H1 (cell line): ENCODE measurements around the gene KCNJ2.

Experiments
- ATF2 ChIP-seq: IDR thresholded peaks from 2 replicates; pipeline ENCODE4 v1.6.1; 2012; ENCODE audit warnings: low read length, inconsistent platforms
- CHD1 ChIP-seq: IDR thresholded peaks from 2 replicates; pipeline ENCODE4 v1.6.1; 2012; ENCODE audit warnings: low read depth, low read length, improper control_type of control experiment
- CTCF ChIP-seq, 3 experiments: IDR thresholded peaks; 1 replicate in 2 of 3; 2 replicates in 1 of 3; pipeline versions ENCODE4 v1.5.1 to v1.6.1; 2011; ENCODE audit warnings: low read length in 3 of 3, mild to moderate bottlenecking in 3 of 3, inconsistent platforms in 2 of 3, low read depth in 1 of 3, moderate library complexity in 1 of 3; ENCODE audit not compliant: insufficient read depth in 1 of 3; ENCODE audit errors: control extremely low read depth in 1 of 3
- POLR2A ChIP-seq, 2 experiments: IDR thresholded peaks; 1 replicate in 1 of 2; 2 replicates in 1 of 2; pipeline ENCODE4 v1.6.1; 2011; ENCODE audit warnings: low read depth in 2 of 2, low read length in 2 of 2, mild to moderate bottlenecking in 2 of 2; ENCODE audit errors: control extremely low read depth in 1 of 2
- SP1 ChIP-seq: IDR thresholded peaks from 2 replicates; pipeline ENCODE4 v1.6.1; 2011; ENCODE audit warnings: low read depth, low read length
- SRF ChIP-seq: IDR thresholded peaks from 2 replicates; pipeline ENCODE4 v1.6.1; 2011; ENCODE audit warnings: mild to moderate bottlenecking, low read depth, low read length, moderate library complexity

GRCh38 chr17:70130289-70130688, 39.0 kb upstream of the KCNJ2 start:
- TF ChIP-seq POLR2A (IDR thresholded peaks at IDR 0.05; ENCODE audit: control extremely low read depth in 1 of 2, low read depth in 2 of 2, low read length in 2 of 2) (no peak), SRF (no peak), ATF2 (no peak), SP1 (no peak), CTCF (IDR thresholded peaks at IDR 0.05; ENCODE audit: control extremely low read depth in 1 of 3, insufficient read depth in 1 of 3, low read depth in 1 of 3, low read length in 3 of 3) (no peak), CHD1 (no peak)
